Adipocyte (in vitro differentiated cells): ENCODE data around the gene U2AF1L4.
"Not testable (repeated sequence)": the region's sequence is repeated elsewhere in the genome, so short reads cannot be mapped to it uniquely, and the experiment has no call there.

Source experiments
- DNase-seq: peaks from one replicate; pipeline ENCODE4 v3.0.0-alpha.2; 2015; ENCODE audit warnings: low read depth
- H3K27me3 ChIP-seq: replicated peaks from 2 replicates; pipeline ENCODE4 v1.7.0; 2013; ENCODE audit warnings: mild to moderate bottlenecking, low read length, moderate library complexity; ENCODE audit not compliant: control insufficient read depth, insufficient read depth
- H3K36me3 ChIP-seq: 2 replicates; pipeline ENCODE4 v1.7.0; 2013; ENCODE audit warnings: low read length, mild to moderate bottlenecking, moderate library complexity; ENCODE audit not compliant: control insufficient read depth, insufficient read depth, severe bottlenecking
- H3K4me1 ChIP-seq: 2 replicates; pipeline ENCODE4 v1.7.0; 2013; ENCODE audit warnings: mild to moderate bottlenecking, low read length, moderate library complexity; ENCODE audit not compliant: control insufficient read depth, insufficient read depth
- H3K4me3 ChIP-seq: 2 replicates; pipeline ENCODE4 v1.7.0; 2013; ENCODE audit warnings: mild to moderate bottlenecking, low read length, moderate library complexity
- H3K9ac ChIP-seq: 2 replicates; pipeline ENCODE4 v1.7.0; 2013; ENCODE audit warnings: mild to moderate bottlenecking, low read length, moderate library complexity
- H3K9me3 ChIP-seq: 2 replicates; pipeline ENCODE4 v1.7.0; 2013; ENCODE audit warnings: mild to moderate bottlenecking, low read length, moderate library complexity; ENCODE audit not compliant: control insufficient read depth

Gene U2AF1L4

GRCh38 chr19:35777961-35778360, 32.7 kb upstream of the U2AF1L4 start:
- no peaks in the 10 kb centered on the region for H3K9me3 ChIP-seq
- no peaks in the 10 kb centered on the region for H3K36me3 ChIP-seq
- no peak overlapping the region for H3K4me3 ChIP-seq
- H3K27me3 ChIP-seq: no peaks in the 10 kb centered on the region
- DNase-seq: no peak
- H3K9ac ChIP-seq: no peak overlapping the region
- H3K4me1 ChIP-seq: peaks cover 13% of the 10 kb centered on the region

GRCh38 chr19:35777086-35777841, 32.0 kb upstream of the U2AF1L4 start:
- Histone ChIP-seq H3K36me3 (no peaks in the 10 kb centered on the region), H3K9me3 (no peaks in the 10 kb centered on the region), H3K4me3 (no peak overlapping the region), H3K27me3 (no peaks in the 10 kb centered on the region), H3K9ac (no peak overlapping the region), H3K4me1 (peaks cover 13% of the 10 kb centered on the region)
- DNase-seq: no peak

- Histone ChIP-seq H3K9me3 (no peaks in the 10 kb centered on the region), H3K27me3 (no peaks in the 10 kb centered on the region), H3K36me3 (no peaks in the 10 kb centered on the region), H3K9ac (no peak overlapping the region), H3K4me3 (no peak overlapping the region), H3K4me1 (peaks cover 13% of the 10 kb centered on the region)
- DNase-seq: no peak
These were observed 31.0 kb upstream of the U2AF1L4 start for GRCh38 chr19:35776102-35776788.

GRCh38 chr19:35775298-35776101, 30.3 kb upstream of the U2AF1L4 start, which contains the start of gene ARHGAP33:
Gene ARHGAP33 (plus strand): TSS chr19:35775564. CDS start chr19:35775659, 95 bp downstream.
- Histone ChIP-seq H3K9ac (peak within 1 kb of the TSS; percentile 68), H3K4me3 (peak within 1 kb of the TSS; percentile 82), H3K9me3 (no peaks in the 10 kb centered on the region), H3K4me1 (peaks cover 13% of the 10 kb centered on the region), H3K36me3 (no peaks in the 10 kb centered on the region), H3K27me3 (no peaks in the 10 kb centered on the region)
- peak; percentile 100 for DNase-seq

- Histone ChIP-seq H3K4me3 (peak overlapping the region; percentile 82), H3K4me1 (peaks cover 13% of the 10 kb centered on the region), H3K36me3 (no peaks in the 10 kb centered on the region), H3K9ac (peak overlapping the region; percentile 18), H3K27me3 (no peaks in the 10 kb centered on the region), H3K9me3 (no peaks in the 10 kb centered on the region)
- DNase-seq: no peak
These were observed 29.8 kb upstream of the U2AF1L4 start for GRCh38 chr19:35775046-35775297.

- H3K36me3 ChIP-seq: no peaks in the 10 kb centered on the region
- DNase-seq: no peak
- no peaks in the 10 kb centered on the region for H3K9me3 ChIP-seq
- H3K9ac ChIP-seq: peak overlapping the region; percentile 18
- no peaks in the 10 kb centered on the region for H3K27me3 ChIP-seq
- H3K4me3 ChIP-seq: peak overlapping the region; percentile 82
- peaks cover 13% of the 10 kb centered on the region for H3K4me1 ChIP-seq
These were observed 29.2 kb upstream of the U2AF1L4 start for GRCh38 chr19:35774274-35775045.

- Histone ChIP-seq H3K4me1 (peaks cover 13% of the 10 kb centered on the region), H3K9ac (no peak overlapping the region), H3K36me3 (no peaks in the 10 kb centered on the region), H3K4me3 (no peak overlapping the region), H3K9me3 (no peaks in the 10 kb centered on the region), H3K27me3 (no peaks in the 10 kb centered on the region)
- DNase-seq: no peak
These were observed 28.0 kb upstream of the U2AF1L4 start for GRCh38 chr19:35773020-35773806.

- H3K9ac ChIP-seq, DNase-seq, H3K36me3 ChIP-seq, H3K9me3 ChIP-seq, H3K4me3 ChIP-seq, H3K27me3 ChIP-seq: not testable (repeated sequence)
- peaks cover 13% of the 10 kb centered on the region for H3K4me1 ChIP-seq
These were observed 27.1 kb upstream of the U2AF1L4 start for GRCh38 chr19:35772362-35772761.

GRCh38 chr19:35768082-35768421, 22.8 kb upstream of the U2AF1L4 start:
- DNase-seq: no peak
- Histone ChIP-seq H3K9me3 (no peaks in the 10 kb centered on the region), H3K36me3 (peaks cover 13% of the 10 kb centered on the region), H3K4me3 (no peak overlapping the region), H3K4me1 (no peaks in the 10 kb centered on the region), H3K27me3 (no peaks in the 10 kb centered on the region), H3K9ac (no peak overlapping the region)

GRCh38 chr19:35767288-35768081, 22.3 kb upstream of the U2AF1L4 start:
- H3K4me3 ChIP-seq: no peak overlapping the region
- no peak for DNase-seq
- H3K4me1 ChIP-seq: no peaks in the 10 kb centered on the region
- no peaks in the 10 kb centered on the region for H3K27me3 ChIP-seq
- peaks cover 13% of the 10 kb centered on the region for H3K36me3 ChIP-seq
- H3K9ac ChIP-seq: no peak overlapping the region
- H3K9me3 ChIP-seq: no peaks in the 10 kb centered on the region
